PC-3 (cell line): ENCODE results near the gene EDRF1. TPM values are rescaled to one million over a fixed set of nuclear protein-coding genes. Genes with fewer than 3 reads are reported as not detected.

Experiments
- ATAC-seq: fragments of 200-7000 bp; cut with Tn5 transposase; 2 replicates; pipeline ENCODE4 v1.9.1; 2020; ENCODE audit warnings: mild to moderate bottlenecking, moderate library complexity
- BruUV-seq: library from RNA; stranded (reverse); fragments of 400-500 nt; replicated peaks from 2 replicates; lab custom pipeline; 2021; lab: Mats Ljungman, UMichigan
- CTCF ChIA-PET: fragments of 300-600 bp; sonication (Branson Sonifier 250); formaldehyde crosslinking; loops from one replicate; lab custom pipeline; 2022; ENCODE audit warnings: antibody characterized with exemption; lab: Charles Lee
- POLR2A ChIA-PET: fragments of 300-600 bp; sonication (Branson Sonifier 250); formaldehyde crosslinking; loops from one replicate; lab custom pipeline; 2022; ENCODE audit warnings: antibody characterized with exemption; ENCODE audit not compliant: unreplicated experiment; lab: Charles Lee
- DNase-seq: peaks from one replicate; pipeline ENCODE4 v3.0.0-alpha.2; 2015
- H2AFZ ChIP-seq: fragments of 300-600 bp; sonication (generic); 2 replicates; pipeline ENCODE4 v1.6.0; 2016; ENCODE audit warnings: antibody characterized with exemption, low read length
- H3F3A ChIP-seq: fragments of 300-600 bp; sonication (generic); one replicate; pipeline ENCODE4 v1.6.0; 2017; ENCODE audit warnings: antibody characterized with exemption, low read length, control low read depth, mild to moderate bottlenecking; ENCODE audit not compliant: unreplicated experiment
- H3K27ac ChIP-seq: fragments of 300-600 bp; sonication (generic); 2 replicates; pipeline ENCODE4 v1.5.1; 2016; ENCODE audit warnings: mild to moderate bottlenecking, low read length
- H3K27me3 ChIP-seq: fragments of 300-600 bp; sonication (generic); 2 replicates; pipeline ENCODE4 v1.6.1; 2016; ENCODE audit warnings: low read length, mixed read lengths
- H3K36me3 ChIP-seq: fragments of 300-600 bp; sonication (generic); 2 replicates; pipeline ENCODE4 v1.6.1; 2016; ENCODE audit warnings: low read depth, mixed run types, low read length, mixed read lengths
- H3K4me1 ChIP-seq: fragments of 300-600 bp; sonication (generic); 2 replicates; pipeline ENCODE4 v1.5.1; 2016; ENCODE audit warnings: low read length; ENCODE audit not compliant: insufficient read depth
- H3K4me2 ChIP-seq: fragments of 300-600 bp; sonication (generic); 2 replicates; pipeline ENCODE4 v1.6.0; 2016; ENCODE audit warnings: low read length
- H3K4me3 ChIP-seq: fragments of 300-600 bp; sonication (generic); 2 replicates; pipeline ENCODE4 v1.5.1; 2016; ENCODE audit warnings: mild to moderate bottlenecking, low read length, mixed read lengths
- H3K79me2 ChIP-seq: fragments of 300-600 bp; sonication (generic); 2 replicates; pipeline ENCODE4 v1.6.1; 2017; ENCODE audit warnings: low read length, mixed read lengths
- H3K9ac ChIP-seq: fragments of 300-600 bp; sonication (generic); 2 replicates; pipeline ENCODE4 v1.6.0; 2016; ENCODE audit warnings: mild to moderate bottlenecking, low read length
- H3K9me2 ChIP-seq: fragments of 300-600 bp; sonication (generic); replicated peaks from 2 replicates; pipeline ENCODE4 v1.6.1; 2016; ENCODE audit warnings: mixed run types, low read length, mixed read lengths
- H3K9me3 ChIP-seq: fragments of 300-600 bp; sonication (generic); 2 replicates; pipeline ENCODE4 v1.6.1; 2016; ENCODE audit warnings: low read length, mixed read lengths
- H4K20me1 ChIP-seq: fragments of 300-600 bp; sonication (generic); 2 replicates; pipeline ENCODE4 v1.6.1; 2016; ENCODE audit warnings: low read length, mixed read lengths
- CTCF ChIP-seq: fragments of 300-600 bp; sonication (generic); conservative IDR thresholded peaks from 2 replicates; pipeline ENCODE4 v1.5.1; 2017; ENCODE audit warnings: antibody characterized with exemption, low read depth, mild to moderate bottlenecking, low read length
- EZH2 ChIP-seq: fragments of 300-600 bp; sonication (generic); IDR thresholded peaks from one replicate; pipeline ENCODE4 v1.6.1; 2017; ENCODE audit warnings: antibody characterized with exemption, mild to moderate bottlenecking, low read length; ENCODE audit not compliant: unreplicated experiment
- EZH2phosphoT487 ChIP-seq: fragments of 300-600 bp; sonication (generic); IDR thresholded peaks from 2 replicates; pipeline ENCODE4 v1.6.1; 2018; ENCODE audit warnings: mild to moderate bottlenecking, antibody characterized with exemption, low read length, borderline replicate concordance
- intact Hi-C: fragments of 100-400 bp; cut with micrococcal nuclease; formaldehyde crosslinking; loops from 2 replicates; pipeline ENCODE4 v1.9.0; 2023
- total RNA-seq: library from RNA; depleted of rRNA; stranded (reverse); fragments of >200 nt; gene quantifications from 2 replicates; pipeline ENCODE4 v1.2.3, GENCODE V29; 2014

EDRF1 gene
- total RNA-seq, 1 experiment from 2014 or later = 17.7 TPM

- H3K27ac ChIP-seq = no peak within 1 kb of the TSS
- ChIA-PET POLR2A (no interaction called here), CTCF (no interaction called here)
- DNase-seq (no peak), ATAC-seq (no peak)
- H3K9me3 ChIP-seq = no peaks in the 10 kb centered on the region
- H3K79me2 ChIP-seq = no peaks in the 10 kb centered on the region
- no TSS peak for BruUV-seq
- no peaks in the 10 kb centered on the region for H4K20me1 ChIP-seq
- TF ChIP-seq EZH2phosphoT487 (no peak), EZH2 (no peak), CTCF (no peak)
- no peaks in the 10 kb centered on the region for H3F3A ChIP-seq
- no peak within 1 kb of the TSS for H3K9ac ChIP-seq
- H3K27me3 ChIP-seq = no peaks in the 10 kb centered on the region
- no peaks in the 10 kb centered on the region for H3K36me3 ChIP-seq
- H3K4me3 ChIP-seq = no peak within 1 kb of the TSS
- H3K4me2 ChIP-seq = no peak within 1 kb of the TSS
- no peaks in the 10 kb centered on the region for H3K9me2 ChIP-seq
- H3K4me1 ChIP-seq = no peaks in the 10 kb centered on the region
- intact Hi-C loops = no loop called here
- H2AFZ ChIP-seq = no peak within 1 kb of the TSS
These were observed 56.1 kb downstream of the EDRF1 start, which contains the start of gene MMP21 for GRCh38 chr10:125775491-125776106. MMP21 (minus strand) TSS chr10:125775821; CDS start chr10:125775821, 0 bp downstream.

- Histone ChIP-seq H3K9me2 (no peaks in the 10 kb centered on the region), H3K4me1 (no peaks in the 10 kb centered on the region), H2AFZ (no peak overlapping the region), H3K4me3 (no peak overlapping the region), H3K27me3 (no peaks in the 10 kb centered on the region), H3K79me2 (no peaks in the 10 kb centered on the region), H3K4me2 (no peak overlapping the region), H3F3A (no peaks in the 10 kb centered on the region), H4K20me1 (no peaks in the 10 kb centered on the region), H3K9me3 (no peaks in the 10 kb centered on the region), H3K9ac (no peak overlapping the region), H3K27ac (no peak overlapping the region), H3K36me3 (no peaks in the 10 kb centered on the region)
- no TSS peak for BruUV-seq
- intact Hi-C loops = no loop called here
- no peak for ATAC-seq
- no peak for TF ChIP-seq EZH2phosphoT487
- no peak for TF ChIP-seq CTCF
- TF ChIP-seq EZH2 = no peak
- ChIA-PET CTCF (no interaction called here), POLR2A (no interaction called here)
- no peak for DNase-seq
These were observed 58.3 kb downstream of the EDRF1 start for GRCh38 chr10:125777806-125778205.

DNA sequence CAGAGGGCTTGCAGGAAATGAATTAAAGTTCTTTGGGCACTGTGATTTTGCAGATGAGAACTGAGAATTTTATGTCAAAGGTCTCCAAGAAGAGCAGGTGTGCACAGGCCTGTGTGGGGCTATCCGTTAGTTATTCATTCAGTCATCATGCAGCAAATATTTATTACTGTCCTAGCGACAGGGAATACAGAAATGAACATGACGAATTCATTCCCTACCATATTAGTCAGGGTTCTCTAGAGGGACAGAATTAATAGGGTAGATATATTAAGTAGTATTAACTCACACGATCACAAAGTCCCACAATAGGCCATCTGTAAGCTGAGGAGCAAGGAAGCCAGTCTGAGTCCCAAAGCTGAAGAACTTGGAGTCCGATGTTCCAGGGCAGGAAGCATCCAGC, 59.0 kb downstream of the EDRF1 start:
- BruUV-seq = no TSS peak
- ATAC-seq (no peak), DNase-seq (no peak)
- Histone ChIP-seq H3K9me2 (no peaks in the 10 kb centered on the region), H3K79me2 (no peaks in the 10 kb centered on the region), H3K4me3 (no peak overlapping the region), H3K9me3 (no peaks in the 10 kb centered on the region), H3K4me1 (no peaks in the 10 kb centered on the region), H3K27me3 (no peaks in the 10 kb centered on the region), H2AFZ (no peak overlapping the region), H3K27ac (no peak overlapping the region), H3K4me2 (no peak overlapping the region), H4K20me1 (no peaks in the 10 kb centered on the region), H3K36me3 (no peaks in the 10 kb centered on the region), H3K9ac (no peak overlapping the region), H3F3A (no peaks in the 10 kb centered on the region)
- intact Hi-C loops = no loop called here
- TF ChIP-seq EZH2phosphoT487 (no peak), EZH2 (no peak), CTCF (no peak)
- ChIA-PET POLR2A (no interaction called here), CTCF (no interaction called here)
